DMS 273 treated with DMSO at 0.1 percent for 48 hours (cell line): ENCODE results near the gene PEX3.
"Not testable (repeated sequence)": the region's sequence is repeated elsewhere in the genome, so short reads cannot be mapped to it uniquely, and the experiment has no call there.

Experiments
- DNase-seq: peaks from one replicate; lab custom pipeline; 2025; lab: John Stamatoyannopoulos, UW

The PEX3 gene

DNA sequence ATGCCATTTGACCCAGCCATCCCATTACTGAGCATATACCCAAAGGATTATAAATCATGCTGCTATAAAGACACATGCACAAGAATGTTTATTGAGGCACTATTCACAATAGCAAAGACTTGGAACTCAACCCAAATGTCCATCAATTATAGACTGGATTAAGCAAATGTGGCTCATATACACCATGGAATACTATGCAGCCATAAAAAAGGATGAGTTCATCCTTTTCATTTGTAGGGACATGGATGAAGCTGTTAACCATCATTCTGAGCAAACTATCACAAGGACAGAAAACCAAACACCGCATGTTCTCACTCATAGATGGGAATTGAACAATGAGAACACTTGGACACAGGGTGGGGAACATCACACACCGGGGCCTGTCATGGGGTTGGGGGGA is 2.7 kb upstream of the PEX3 start:
- DNase-seq: not testable (repeated sequence)

DNA sequence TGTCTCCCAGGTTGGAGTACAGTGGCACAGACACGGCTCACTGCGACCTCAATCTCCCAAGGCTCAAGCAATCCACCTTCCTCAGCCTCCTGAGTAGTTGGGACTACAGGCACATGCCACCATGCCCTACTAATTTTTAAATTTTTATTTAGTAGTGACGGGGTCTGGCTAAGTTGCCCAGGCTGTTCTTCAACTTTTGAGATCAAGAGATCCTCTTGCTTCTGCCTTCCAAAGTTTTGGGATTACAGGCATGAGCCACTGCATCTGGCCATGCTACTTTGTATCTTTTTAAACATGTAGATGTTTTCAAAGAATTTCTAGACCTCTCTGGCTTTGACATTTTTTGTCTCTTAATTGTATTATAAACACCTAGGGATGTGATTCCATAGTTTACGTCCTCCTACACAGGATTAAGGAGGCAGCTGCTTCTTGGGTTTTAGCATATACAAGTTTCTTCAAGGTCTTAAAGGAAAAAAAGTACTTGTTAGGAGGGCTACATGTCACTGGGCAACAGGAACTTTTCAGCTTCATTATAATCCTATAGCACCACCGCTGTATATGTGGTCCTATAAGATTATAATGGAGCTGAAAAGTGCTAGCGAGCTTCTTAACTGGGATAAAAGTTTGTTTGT is 1.4 kb upstream of the PEX3 start:
- no peak for DNase-seq

DNA sequence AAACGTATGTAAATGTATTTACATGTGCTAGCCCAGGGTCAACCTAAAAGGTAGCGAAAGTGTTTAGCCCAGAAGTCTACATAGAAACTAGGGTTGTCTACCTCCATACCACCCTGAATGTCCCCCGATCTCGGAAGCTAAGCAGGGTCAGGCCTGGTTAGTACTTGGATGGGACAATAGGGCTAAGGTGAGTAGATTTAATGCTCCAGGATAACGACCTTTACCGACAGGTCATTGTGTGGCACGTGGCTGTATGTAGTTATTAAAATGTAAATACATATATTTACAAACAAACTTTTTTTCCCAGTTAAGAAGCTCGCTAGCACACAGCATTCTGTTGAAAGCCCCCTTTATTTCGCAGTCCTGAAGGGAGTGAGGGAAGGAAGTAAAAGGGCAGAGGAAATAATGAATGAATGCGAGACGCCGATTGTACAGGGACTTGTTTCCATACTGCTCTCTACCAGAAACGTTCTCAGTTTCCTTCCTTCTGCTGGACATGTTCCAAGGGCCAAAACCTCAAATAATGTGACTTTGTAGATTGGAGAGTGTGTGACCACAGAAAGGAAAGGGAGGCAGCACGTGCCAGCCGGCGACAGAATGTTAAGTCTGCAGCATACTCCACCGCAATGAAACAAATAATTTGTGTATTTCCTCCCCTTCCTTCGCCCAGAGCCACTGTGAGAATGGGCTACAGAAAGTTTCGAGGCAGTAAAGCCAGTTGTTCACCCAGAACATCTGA is 722 bp upstream of the PEX3 start:
- no peak for DNase-seq

DNA sequence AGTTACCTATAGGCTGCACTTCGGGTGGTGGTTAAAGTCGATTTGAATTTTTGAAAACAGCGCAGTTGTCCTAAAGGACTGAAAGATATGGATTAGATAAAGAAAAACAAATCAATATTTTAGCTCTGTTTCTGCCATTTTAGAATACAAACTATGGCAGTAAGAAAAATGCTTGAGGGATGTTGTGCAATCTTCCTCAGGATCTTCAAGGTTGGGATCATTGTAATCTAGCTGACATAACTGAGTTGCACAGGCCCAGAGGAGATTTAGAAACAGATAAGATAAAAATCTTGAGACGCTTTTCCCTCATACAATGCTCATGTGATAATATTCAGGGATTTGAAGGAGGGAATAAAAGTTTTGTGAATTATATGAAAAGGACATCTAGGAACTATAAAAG is 926 bp downstream of the PEX3 start:
- DNase-seq: no peak

DNA sequence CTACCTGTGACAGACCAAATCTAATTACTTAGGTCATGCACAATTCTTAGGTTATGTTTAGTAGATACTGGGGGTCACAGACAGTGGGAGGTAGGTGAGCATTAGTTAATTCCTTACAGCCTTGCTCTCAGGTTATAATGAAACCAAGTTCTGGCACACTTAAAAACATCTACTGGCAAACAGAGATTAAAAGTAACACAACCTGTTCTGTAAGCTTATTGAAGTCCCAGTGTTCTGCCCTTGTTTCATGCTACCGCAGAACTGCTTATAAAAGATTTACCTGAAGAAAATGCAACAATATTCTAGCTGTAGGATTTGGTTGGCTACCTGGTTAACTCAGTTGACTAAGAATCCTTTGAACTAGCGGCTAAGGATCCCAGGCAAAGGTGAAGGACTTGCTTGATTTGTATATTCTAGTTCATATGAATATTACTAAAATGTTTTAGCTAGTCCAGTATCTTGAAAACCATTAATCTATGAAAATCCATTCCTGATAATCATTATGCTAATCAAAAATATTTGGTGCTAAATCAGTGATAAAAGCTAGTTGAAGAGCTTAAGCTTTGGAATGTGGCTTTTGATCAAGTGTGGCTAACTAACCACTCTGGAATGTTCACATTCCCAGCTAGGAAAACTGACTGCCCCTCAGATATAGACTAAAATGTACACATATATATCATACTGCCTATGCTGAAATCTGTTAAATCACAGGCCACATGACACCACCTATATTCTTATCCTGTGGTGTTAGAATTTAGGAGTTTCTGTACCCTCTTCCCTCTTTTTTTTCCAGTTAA is 7.2 kb downstream of the PEX3 start:
- DNase-seq: no peak

DNA sequence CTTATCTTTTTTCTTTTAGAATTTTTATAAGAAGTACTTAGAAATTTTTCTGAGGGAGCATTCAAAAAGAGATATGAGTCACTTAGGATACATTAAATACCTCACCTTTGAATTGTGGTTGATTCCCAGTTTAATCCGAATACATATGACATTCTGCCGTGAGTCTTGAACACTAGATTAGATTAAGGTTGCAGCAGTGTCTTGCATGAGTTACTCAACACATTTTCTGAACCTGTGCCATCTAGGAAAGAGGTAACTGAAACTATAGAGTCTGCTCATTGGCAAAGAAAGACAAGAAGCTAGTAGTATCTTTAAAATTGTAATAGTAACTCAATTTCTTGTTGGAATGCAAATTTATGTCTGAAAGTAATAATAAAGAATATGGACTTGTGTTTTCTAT is 14.9 kb downstream of the PEX3 start:
- DNase-seq: no peak

DNA sequence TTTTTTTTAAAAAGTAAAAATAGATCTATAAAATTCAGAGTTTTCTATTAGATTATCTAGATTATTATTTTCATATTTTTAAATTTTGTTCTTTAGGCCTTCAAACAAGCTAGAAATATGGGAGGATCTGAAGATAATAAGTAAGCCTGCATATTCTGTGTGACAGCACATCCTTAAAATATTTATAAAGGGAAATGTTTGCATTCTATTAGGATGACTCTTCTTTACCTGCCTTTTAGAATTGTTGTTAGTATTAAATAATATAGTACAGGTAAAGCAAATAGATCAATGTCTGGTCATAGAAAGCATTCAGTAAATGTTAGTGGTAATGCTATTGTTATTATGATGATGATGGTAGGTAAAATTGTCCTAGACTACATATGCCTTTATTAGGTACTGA is 17.4 kb downstream of the PEX3 start:
- DNase-seq: no peak

DNA sequence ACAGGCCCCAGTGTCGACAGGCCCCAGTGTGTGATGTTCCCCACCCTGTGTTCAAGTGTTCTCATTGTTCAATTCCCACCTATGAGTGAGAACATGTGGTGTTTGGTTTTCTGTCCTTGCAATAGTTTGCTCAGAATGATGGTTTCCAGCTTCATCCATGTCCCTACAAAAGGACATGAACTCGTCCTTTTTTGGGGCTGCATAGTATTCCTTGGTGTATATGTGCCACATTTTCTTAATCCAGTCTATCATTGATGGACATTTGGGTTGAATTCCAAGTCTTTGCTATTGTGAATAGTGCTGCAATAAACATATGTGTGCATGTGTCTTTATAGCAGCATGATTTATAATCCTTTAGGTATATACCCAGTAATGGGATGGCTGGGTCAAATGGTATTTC is 18.2 kb downstream of the PEX3 start:
- not testable (repeated sequence) for DNase-seq

DNA sequence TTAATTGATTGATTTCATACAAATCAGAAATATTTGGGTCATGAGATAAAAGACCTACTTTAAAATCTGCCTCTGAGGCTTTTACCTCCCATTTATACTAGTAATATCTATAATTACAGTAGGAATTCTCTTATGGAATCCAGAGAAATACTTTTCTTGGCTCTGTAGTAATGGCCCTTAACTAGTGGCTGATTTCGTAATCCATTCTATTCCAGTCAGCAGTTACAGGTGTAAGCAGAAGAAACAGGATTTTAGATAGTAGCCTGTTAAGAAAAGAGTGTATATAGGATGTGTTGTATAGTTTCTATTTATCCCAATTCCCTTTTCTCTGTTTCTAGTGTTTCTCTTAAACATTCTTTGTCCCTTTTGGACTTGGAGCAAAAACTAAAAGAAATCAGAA is 21.2 kb downstream of the PEX3 start:
- no peak for DNase-seq

DNA sequence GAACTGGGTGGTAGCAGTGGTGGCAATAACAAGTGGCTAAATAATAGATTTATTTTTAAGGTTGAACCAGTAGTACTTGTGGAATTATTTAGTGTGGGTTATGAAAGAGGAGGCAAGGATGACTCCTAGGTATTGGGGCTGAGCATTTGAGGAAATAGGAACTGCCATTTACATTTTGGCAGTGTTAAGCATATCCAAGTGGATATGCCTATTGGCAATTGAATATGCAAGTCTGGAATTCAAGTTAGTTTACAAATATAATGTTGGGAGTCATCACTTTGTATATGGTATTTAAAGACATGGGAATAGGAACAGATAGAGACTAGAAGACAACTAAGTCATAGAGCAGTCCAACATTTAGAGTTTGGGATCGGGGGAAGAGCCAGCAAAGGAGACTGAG is 25.9 kb downstream of the PEX3 start:
- no peak for DNase-seq

DNA sequence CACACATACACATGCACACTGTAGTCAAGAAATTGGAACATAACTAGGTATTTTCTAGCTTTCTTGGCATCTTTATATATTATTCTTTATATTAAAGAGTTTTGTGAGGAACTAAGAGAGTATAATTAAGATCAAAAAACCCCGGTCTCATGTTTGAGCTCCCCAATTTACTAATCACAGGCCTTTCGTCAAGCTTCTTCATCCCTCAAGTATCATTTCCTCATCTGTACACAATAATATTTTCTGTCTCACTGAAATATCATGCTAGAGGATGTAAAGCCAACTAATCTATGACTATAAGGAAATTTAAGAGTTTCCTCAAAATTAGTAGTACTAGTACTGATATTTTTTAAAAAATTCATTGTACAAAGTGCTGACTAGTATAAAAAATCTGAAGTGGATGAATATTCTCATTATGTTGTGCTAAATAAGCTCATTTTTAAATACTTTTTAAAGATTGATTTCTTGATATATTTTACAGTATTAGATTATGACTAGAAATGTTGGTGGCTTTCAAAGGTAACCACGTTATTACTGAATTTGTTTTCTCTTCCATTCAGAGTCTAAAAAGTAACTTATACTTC is 28.0 kb downstream of the PEX3 start:
- DNase-seq: no peak

DNA sequence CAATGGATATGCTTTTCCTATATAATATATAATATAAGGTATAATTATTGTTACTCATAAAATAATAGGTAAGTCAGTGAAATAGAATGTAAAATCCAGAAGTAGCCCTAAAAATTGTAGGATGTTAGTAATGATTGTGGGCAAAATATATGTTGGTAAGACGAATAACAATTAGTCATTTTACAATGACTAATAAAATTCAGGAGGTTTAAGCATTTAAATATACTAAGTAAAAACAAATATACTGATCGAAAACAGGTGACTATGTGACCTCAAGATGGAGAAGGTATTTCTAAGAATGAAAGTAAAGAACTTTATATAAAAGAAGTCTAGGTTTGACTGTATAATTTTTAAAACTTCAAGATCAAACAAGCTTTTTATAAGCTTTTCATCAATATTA is 32.0 kb downstream of the PEX3 start:
- no peak for DNase-seq

DNA sequence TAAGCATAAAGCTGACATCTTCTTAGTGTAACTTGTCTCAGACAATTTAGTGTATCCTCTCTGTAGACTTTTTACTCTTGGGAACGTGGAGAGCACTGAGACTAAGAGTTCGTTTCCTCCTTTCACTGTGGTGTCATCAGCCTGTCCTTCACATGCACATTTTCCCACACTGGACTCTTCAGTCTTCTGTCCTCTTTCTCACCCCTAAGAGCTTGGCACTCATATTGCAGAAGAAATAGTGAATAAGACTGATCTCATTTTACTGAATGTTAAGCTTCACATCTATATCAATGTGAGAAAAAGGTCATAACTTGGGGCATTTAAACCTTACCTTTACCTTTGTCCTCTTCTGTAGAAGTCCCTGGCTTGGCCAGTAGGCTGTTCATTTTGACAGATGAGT is 35.4 kb downstream of the PEX3 start:
- DNase-seq: no peak

DNA sequence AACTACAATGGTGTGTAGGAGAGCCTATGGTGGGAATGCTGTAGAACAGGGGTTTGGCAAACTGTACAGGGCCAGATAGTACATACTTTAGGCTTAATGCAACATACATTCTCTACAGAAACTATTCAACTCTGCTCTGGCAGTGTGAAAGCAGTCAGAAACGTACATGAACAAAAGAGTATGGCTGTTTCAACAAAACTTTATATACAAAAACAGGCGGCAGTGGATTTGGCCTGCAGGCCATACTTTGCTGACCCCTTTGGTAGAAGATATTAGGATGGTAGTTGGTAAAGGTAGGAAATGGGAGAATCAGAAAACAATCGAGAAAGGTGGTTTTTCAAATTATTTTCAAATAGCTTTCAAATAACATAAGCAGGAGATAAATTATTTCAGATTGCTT is 36.1 kb downstream of the PEX3 start:
- no peak for DNase-seq

DNA sequence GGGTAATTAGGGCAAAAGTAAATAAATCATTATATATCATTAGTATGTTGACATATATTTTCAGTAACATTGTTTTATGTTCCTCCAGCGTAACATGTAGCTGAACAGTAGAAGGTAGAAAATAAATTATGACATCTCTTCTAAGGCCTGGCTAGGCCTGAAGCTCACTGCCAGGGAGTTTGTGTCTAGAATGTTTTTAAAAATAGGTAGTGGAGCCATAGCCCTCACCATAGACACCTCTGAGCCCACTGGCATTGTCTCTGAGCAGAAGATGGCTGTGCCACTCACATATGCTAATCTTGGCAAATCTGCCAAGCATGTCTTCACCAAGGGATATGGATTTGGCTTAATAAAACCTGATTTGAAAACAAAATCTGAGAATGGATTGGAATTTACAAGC is 39.6 kb downstream of the PEX3 start:
- no peak for DNase-seq

DNA sequence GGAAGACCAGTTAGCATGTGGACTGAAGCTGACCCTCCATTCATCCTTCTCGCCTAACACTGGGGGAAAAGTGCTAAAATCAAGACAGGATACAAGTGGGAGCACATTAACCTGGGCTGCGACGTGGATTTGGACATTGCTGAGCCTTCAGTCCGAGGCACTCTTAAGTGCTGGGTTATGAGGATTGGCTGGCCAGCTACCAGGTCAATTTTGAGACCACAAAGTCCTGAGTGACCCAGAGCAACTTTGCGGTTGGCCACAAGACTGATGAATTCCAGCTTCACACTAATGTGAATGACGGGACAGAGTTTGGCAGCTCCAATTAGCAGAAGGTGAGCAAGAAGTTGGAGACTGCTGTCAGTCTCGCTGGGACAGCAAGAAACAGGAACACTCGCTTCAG is 40.2 kb downstream of the PEX3 start:
- DNase-seq: no peak

DNA sequence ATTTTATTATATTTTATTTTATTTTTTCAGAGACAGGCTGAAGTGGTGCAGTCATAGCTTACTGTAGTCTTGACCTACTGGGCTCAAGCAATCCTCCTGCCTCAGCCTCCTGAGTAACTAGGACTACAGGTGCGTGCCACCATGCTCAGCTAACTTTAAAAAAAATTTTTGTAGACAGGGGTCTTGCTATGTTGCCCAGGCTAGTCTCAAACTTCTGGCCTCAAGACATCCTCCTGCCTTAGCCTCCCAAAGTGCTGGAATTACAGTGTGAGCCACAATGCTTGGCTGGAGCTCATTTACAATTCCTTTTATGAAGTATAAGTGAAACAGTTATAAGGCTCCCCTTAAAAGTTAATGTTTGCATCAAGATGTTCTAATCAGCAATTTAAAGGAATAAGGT is 46.4 kb downstream of the PEX3 start:
- DNase-seq: no peak

DNA sequence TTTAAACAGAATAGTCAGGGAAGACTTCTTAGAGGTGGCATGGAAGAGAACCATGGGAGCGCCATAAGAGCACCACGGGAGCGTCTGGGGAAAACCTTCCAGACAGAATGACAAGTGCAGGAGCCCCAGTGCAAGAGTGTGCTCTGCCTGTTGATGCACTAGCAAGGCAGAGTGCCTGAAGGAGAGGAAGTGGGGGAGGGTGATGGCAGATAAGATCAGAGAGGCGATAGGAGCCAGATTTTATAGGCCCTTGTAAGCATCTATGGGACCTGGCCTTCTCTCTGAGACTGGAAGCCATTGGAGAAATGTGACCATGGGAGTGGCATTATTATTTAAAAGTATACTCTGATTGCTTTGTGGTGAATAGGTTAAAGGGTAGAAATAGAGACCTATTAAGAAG is 47.8 kb downstream of the PEX3 start:
- no peak for DNase-seq

DNA sequence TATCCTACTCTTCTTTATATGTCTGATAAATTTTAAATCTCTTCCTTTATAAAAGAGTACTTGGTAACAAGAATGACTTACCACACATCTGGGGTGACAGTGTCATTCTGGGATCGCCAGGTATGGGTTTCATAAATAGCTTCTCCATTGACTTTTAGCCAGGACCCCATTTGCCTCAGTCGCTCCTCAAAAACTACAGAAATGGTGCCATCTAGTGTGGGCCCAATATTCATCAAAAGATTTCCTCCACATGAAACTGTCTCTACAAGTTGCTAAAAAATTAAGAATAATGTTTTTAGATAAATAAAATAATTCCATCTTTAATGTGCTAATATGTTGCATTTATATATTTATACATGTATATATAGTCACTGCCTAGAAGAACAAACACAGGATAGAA is 51.2 kb downstream of the PEX3 start:
- no peak for DNase-seq

DNA sequence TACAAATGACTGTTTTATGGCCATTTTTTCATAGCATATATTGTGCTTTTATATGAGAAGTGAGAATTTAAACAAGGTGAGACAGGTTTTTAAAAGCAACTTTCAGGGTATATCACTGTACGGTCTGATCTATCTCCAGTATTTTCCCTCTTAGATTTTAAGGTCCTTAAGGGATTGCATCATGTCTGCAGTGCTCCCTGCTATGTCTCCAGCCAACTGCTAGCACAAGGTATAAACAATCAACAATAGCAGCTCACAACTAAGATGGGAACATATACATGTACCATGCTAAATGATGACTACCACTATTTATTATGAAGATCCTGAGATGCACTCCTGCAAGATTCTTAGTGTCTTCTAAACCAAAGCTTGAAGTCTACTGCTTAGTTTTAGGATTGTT is 53.8 kb downstream of the PEX3 start:
- DNase-seq: no peak

DNA sequence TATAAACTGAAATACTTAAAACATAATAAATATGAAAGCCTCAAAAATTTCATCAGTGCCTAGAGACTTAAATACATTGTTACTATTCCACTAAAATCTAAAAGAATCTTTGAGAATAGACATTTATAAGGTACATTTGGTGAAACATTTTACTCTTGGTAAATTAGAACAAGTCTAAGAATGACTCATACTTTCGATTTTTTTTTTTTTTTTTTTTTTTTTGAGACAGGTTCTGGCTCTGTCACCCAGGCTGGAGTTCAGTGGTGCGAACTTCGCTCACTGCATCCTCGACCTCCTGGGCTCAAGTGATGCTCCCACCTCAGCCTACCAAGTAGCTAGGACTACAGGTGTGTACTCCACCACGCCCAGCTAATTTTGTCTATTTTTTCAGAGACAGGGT is 54.5 kb downstream of the PEX3 start:
- DNase-seq: no peak

DNA sequence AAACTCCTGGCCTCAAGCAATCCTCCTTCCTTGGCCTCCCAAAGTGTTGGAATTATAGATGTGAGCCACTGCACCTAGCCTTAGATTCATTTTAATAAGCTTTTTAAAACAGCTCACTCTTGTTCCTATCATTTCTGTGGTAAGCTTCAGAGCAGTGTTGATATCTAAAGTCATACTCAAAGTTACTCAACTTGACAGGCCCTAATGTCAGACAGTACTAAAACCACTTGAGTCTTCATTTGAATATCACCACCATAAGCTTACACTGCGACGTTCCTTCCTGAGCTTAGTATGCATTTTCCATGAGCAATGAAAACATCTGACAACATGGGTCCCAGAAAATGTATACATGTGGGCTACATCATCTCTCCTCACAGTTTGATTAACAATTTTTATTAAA is 54.9 kb downstream of the PEX3 start:
- DNase-seq: no peak

DNA sequence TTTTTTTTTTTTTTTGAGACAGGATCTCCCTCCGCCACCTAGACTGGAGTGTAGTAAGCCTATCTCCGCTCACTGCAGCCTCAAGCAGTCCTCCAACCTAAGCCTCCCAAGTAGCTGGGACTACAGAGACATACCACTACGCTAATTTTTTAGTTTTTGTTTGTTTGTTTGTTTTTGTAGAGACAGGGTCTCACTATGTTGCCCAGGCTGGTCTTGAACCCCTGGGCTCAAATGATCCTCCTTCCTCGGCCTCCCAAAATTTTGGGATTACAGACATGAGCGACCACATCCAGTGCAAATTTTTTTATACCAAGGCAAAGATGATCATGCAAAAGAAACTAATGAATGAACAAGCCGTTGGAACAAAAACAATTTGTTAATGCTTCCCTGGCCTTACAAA is 55.6 kb downstream of the PEX3 start:
- no peak for DNase-seq
